ENCODE measurements around the gene ZNF608. TPM values are rescaled to one million over a fixed set of nuclear protein-coding genes. Genes with fewer than 3 reads are reported as not detected.

The ZNF608 gene
- total and polyA plus RNA-seq, 2 experiments from 2014 or later: 20.5 to 42.4 TPM

- H3K27ac Mint-ChIP-seq: no peak overlapping the region; the same call in 1 of the 2 replicates
- Histone ChIP-seq H3K9me2 (ENCODE audit: insufficient read depth) (no peaks in the 10 kb centered on the region), H4K20me1 (replicated peaks; ENCODE audit: insufficient read depth) (peaks cover 5% of the 10 kb centered on the region), H3K4me3 (no peak overlapping the region), H3K79me2 (replicated peaks; ENCODE audit: insufficient read depth) (peaks cover 99% of the 10 kb centered on the region), H3K4me2 (no peak overlapping the region), H3K4me1 (ENCODE audit: insufficient read depth) (peaks cover 81% of the 10 kb centered on the region), H3F3A (replicated peaks; ENCODE audit: low read depth) (no peaks in the 10 kb centered on the region), H3K27ac (ENCODE audit: low read depth) (no peak overlapping the region), H2AFZ (no peak overlapping the region), H3K36me3 (ENCODE audit: insufficient read depth) (no peaks in the 10 kb centered on the region), H3K27me3 (ENCODE audit: insufficient read depth) (no peaks in the 10 kb centered on the region)
- no peaks in the 10 kb centered on the region; the same call in 1 of the 3 replicates for H3K36me3 Mint-ChIP-seq (ENCODE audit: low read depth)
- H3K9me3 Mint-ChIP-seq: no peaks in the 10 kb centered on the region
- H3K27me3 Mint-ChIP-seq (ENCODE audit: insufficient read depth, low read depth, poor library complexity): peaks cover 3% of the 10 kb centered on the region
- no peak for ATAC-seq
- no peak overlapping the region for H3K4me3 Mint-ChIP-seq
- H3K4me1 Mint-ChIP-seq: peaks cover 96% of the 10 kb centered on the region
- no peak for DNase-seq (ENCODE audit: low spot score)
- no peak for TF ChIP-seq EZH2 (IDR thresholded peaks at IDR 0.05; ENCODE audit: low read depth, unreplicated experiment)
- no peak for TF ChIP-seq NANOG (IDR thresholded peaks at IDR 0.05; ENCODE audit: borderline replicate concordance)
- TF ChIP-seq CREB1 (CRISPR knock-in tag; IDR thresholded peaks at IDR 0.05; ENCODE audit: low read depth): no peak
- TF ChIP-seq CTCF (conservative IDR thresholded peaks at IDR 0.05; ENCODE audit: low read depth in 2 of 2): no peak
- no peak for TF ChIP-seq JUNB (IDR thresholded peaks at IDR 0.05; ENCODE audit: unreplicated experiment)
- no peak for TF ChIP-seq STAT1 (IDR thresholded peaks at IDR 0.05; ENCODE audit: unreplicated experiment)
- TF ChIP-seq ZNF462 (CRISPR knock-in tag; IDR thresholded peaks at IDR 0.05): no peak
Observed at GRCh38 chr5:124705577-124705976, 40.9 kb downstream of the ZNF608 start.

All from GM23338 (cell line).